Keratinocyte (primary cell): ENCODE data around the gene SULF2. TPM values are rescaled to one million over a fixed set of nuclear protein-coding genes. Genes with fewer than 3 reads are reported as not detected.

Experiments used
- DNase-seq: peaks from one replicate; pipeline ENCODE4 v3.0.0-alpha.2; 2011; ENCODE audit warnings: low read depth, missing footprints, low spot score
- FAIRE-seq: peaks from 2 replicates; lab custom pipeline; 2011; peaks lifted over from hg19 to GRCh38; lab: Jason Lieb, UNC
- H2AFZ ChIP-seq: 2 replicates; pipeline ENCODE4 v1.6.0; 2012; ENCODE audit warnings: low read length, control low read depth, inconsistent platforms; ENCODE audit not compliant: control insufficient read depth
- H3K27ac ChIP-seq: 2 replicates; pipeline ENCODE4 v1.5.1; 2011; ENCODE audit warnings: low read length; ENCODE audit not compliant: control insufficient read depth, insufficient read depth
- H3K27me3 ChIP-seq: 3 replicates; pipeline ENCODE4 v1.6.0; 2011; ENCODE audit warnings: low read length; ENCODE audit not compliant: control insufficient read depth, insufficient read depth; ENCODE audit errors: extremely low read depth
- H3K36me3 ChIP-seq, 2 experiments: 2 replicates in 1 of 2; 3 replicates in 1 of 2; pipeline ENCODE4 v1.5.1; 2011; ENCODE audit warnings: low read length in 2 of 2, mild to moderate bottlenecking in 1 of 2; ENCODE audit not compliant: control insufficient read depth in 2 of 2, insufficient read depth in 2 of 2; ENCODE audit errors: extremely low read depth in 1 of 2
- H3K4me1 ChIP-seq: 3 replicates; pipeline ENCODE4 v1.5.1; 2011; ENCODE audit warnings: low read length; ENCODE audit not compliant: control insufficient read depth, insufficient read depth; ENCODE audit errors: extremely low read depth
- H3K4me2 ChIP-seq: 3 replicates; pipeline ENCODE4 v1.6.0; 2011; ENCODE audit warnings: low read depth, low read length; ENCODE audit not compliant: control insufficient read depth, insufficient read depth; ENCODE audit errors: extremely low read depth
- H3K4me3 ChIP-seq, 3 experiments: fragments of 200-600 bp in 1 of 3; sonication (generic) in 1 of 3; 2 replicates in 2 of 3; 3 replicates in 1 of 3; pipeline ENCODE4 v1.5.1; 2011 to 2016; ENCODE audit warnings: low read length in 3 of 3, mild to moderate bottlenecking in 3 of 3, control low read depth in 2 of 3, inconsistent platforms in 1 of 3, low read depth in 1 of 3, mixed read lengths in 1 of 3, mixed run types in 1 of 3, moderate library complexity in 1 of 3; ENCODE audit not compliant: control insufficient read depth in 2 of 3, insufficient read depth in 2 of 3; ENCODE audit errors: extremely low read depth in 1 of 3
- H3K79me2 ChIP-seq: 2 replicates; pipeline ENCODE4 v1.6.0; 2012; ENCODE audit warnings: low read length; ENCODE audit not compliant: control insufficient read depth, insufficient read depth
- H3K9ac ChIP-seq: 3 replicates; pipeline ENCODE4 v1.6.0; 2011; ENCODE audit warnings: low read length; ENCODE audit not compliant: control insufficient read depth, insufficient read depth; ENCODE audit errors: extremely low read depth
- H3K9me1 ChIP-seq: 3 replicates; pipeline ENCODE4 v1.6.0; 2011; ENCODE audit warnings: low read length; ENCODE audit not compliant: control insufficient read depth, insufficient read depth; ENCODE audit errors: extremely low read depth
- H3K9me3 ChIP-seq: 2 replicates; pipeline ENCODE4 v1.5.1; 2012; ENCODE audit warnings: low read depth, low read length; ENCODE audit not compliant: control insufficient read depth
- H4K20me1 ChIP-seq: 3 replicates; pipeline ENCODE4 v1.6.0; 2011; ENCODE audit warnings: low read length; ENCODE audit not compliant: control insufficient read depth, insufficient read depth; ENCODE audit errors: extremely low read depth
- EZH2 ChIP-seq: IDR thresholded peaks from one replicate; pipeline ENCODE4 v1.6.1; 2012; ENCODE audit warnings: inconsistent platforms, mild to moderate bottlenecking, low read length, moderate library complexity
- dilution Hi-C: fragments of 300-500 bp; cut with MboI; formaldehyde crosslinking; loops from one replicate; pipeline ENCODE4 v1.7.0; 2020; ENCODE audit warnings: low sequenced_read_pairs; ENCODE audit not compliant: extremely low pct_ligation_motif_present
- polyA plus RNA-seq, 5 experiments: library from polyadenylated mRNA; depleted of rRNA in 3 of 5; stranded (reverse) in 3 of 5; stranded (forward) in 1 of 5; unstranded in 1 of 5; fragments of >200 nt; gene quantifications; 1 replicate in 1 of 5; 2 replicates in 3 of 5; 3 replicates in 1 of 5; pipeline versions ENCODE4 v1.2.1 to v1.2.3, GENCODE V29; 2011 to 2012; ENCODE audit warnings: missing spikeins in 2 of 5, low read depth in 1 of 5, low replicate concordance in 1 of 5
- TF ChIP-seq, protein P1 (sequence below), 3 experiments: IDR thresholded peaks in 1 of 3; conservative IDR thresholded peaks in 1 of 3; optimal IDR thresholded peaks in 1 of 3; 2 replicates in 2 of 3; 3 replicates in 1 of 3; pipeline versions ENCODE3 to v1.5.1; 2011; ENCODE audit warnings: low read length in 3 of 3, mild to moderate bottlenecking in 3 of 3, moderate library complexity in 2 of 3, control low read depth in 1 of 3, inconsistent platforms in 1 of 3; ENCODE audit not compliant: insufficient read depth in 2 of 3; ENCODE audit errors: extremely low read depth in 1 of 3

Gene SULF2
- polyA plus RNA-seq, 1 donor (not counting 4 experiments of a cell fraction or from before 2014, with no cell fraction given): 64.4 TPM

- Histone ChIP-seq H3K36me3 (peaks cover 24 to 34% of the 10 kb centered on the region in 2 experiments), H3K9me1 (no peaks in the 10 kb centered on the region), H3K27me3 (no peaks in the 10 kb centered on the region), H3K4me3 (no peak overlapping the region), H3K4me2 (no peak overlapping the region), H3K9ac (no peak overlapping the region), H3K4me1 (no peaks in the 10 kb centered on the region), H3K27ac (no peak overlapping the region), H3K9me3 (no peaks in the 10 kb centered on the region), H3K79me2 (no peaks in the 10 kb centered on the region), H4K20me1 (no peaks in the 10 kb centered on the region), H2AFZ (no peak overlapping the region)
- dilution Hi-C loops: no loop called here
- no peak for DNase-seq
- FAIRE-seq: no peak
- TF ChIP-seq, protein P1, sequence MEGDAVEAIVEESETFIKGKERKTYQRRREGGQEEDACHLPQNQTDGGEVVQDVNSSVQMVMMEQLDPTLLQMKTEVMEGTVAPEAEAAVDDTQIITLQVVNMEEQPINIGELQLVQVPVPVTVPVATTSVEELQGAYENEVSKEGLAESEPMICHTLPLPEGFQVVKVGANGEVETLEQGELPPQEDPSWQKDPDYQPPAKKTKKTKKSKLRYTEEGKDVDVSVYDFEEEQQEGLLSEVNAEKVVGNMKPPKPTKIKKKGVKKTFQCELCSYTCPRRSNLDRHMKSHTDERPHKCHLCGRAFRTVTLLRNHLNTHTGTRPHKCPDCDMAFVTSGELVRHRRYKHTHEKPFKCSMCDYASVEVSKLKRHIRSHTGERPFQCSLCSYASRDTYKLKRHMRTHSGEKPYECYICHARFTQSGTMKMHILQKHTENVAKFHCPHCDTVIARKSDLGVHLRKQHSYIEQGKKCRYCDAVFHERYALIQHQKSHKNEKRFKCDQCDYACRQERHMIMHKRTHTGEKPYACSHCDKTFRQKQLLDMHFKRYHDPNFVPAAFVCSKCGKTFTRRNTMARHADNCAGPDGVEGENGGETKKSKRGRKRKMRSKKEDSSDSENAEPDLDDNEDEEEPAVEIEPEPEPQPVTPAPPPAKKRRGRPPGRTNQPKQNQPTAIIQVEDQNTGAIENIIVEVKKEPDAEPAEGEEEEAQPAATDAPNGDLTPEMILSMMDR (optimal IDR thresholded peaks at IDR 0.05 in 1 of 3, IDR thresholded peaks at IDR 0.05 in 1 of 3, conservative IDR thresholded peaks at IDR 0.05 in 1 of 3; ENCODE audit: extremely low read depth in 1 of 3, insufficient read depth in 2 of 3, low read length in 3 of 3): no peak
- no peak for TF ChIP-seq EZH2
Measured at GRCh38 chr20:47674145-47674544, 111.1 kb downstream of the SULF2 start.

DNA sequence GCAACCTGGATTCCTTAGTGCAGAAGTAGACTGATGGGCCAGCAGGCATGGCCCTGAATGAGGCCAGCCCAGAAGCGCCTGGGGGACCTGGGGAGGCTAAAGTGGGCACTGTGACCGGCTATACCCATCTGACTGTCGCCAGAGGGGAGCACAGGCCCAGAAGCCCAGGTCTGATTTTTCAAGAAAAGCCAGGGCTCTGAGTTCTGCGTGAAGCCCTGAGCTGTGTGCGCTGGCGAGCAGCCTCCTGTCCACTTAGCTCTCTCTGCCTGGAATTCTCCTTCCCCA, 111.7 kb downstream of the SULF2 start:
- TF ChIP-seq, protein P1 (optimal IDR thresholded peaks at IDR 0.05 in 1 of 3, IDR thresholded peaks at IDR 0.05 in 1 of 3, conservative IDR thresholded peaks at IDR 0.05 in 1 of 3; ENCODE audit: extremely low read depth in 1 of 3, insufficient read depth in 2 of 3, low read length in 3 of 3): no peak
- TF ChIP-seq EZH2: no peak
- no peak for FAIRE-seq
- dilution Hi-C loops: no loop called here

More for the DNA sequence above, 111.7 kb downstream of the SULF2 start:
- no peaks in the 10 kb centered on the region for H3K9me3 ChIP-seq
- no peaks in the 10 kb centered on the region for H3K27me3 ChIP-seq
- no peak overlapping the region for H3K4me3 ChIP-seq
- H3K9ac ChIP-seq: no peak overlapping the region
- DNase-seq: no peak
- H3K27ac ChIP-seq: no peak overlapping the region
- H2AFZ ChIP-seq: no peak overlapping the region
- no peaks in the 10 kb centered on the region for H3K79me2 ChIP-seq
- H3K4me2 ChIP-seq: no peak overlapping the region
- H4K20me1 ChIP-seq: no peaks in the 10 kb centered on the region
- no peaks in the 10 kb centered on the region for H3K9me1 ChIP-seq
- peaks cover 29 to 38% of the 10 kb centered on the region in 2 experiments for H3K36me3 ChIP-seq
- H3K4me1 ChIP-seq: no peaks in the 10 kb centered on the region
